HG03280 (cell line): ENCODE data around the gene ARHGAP31.

ENCODE experiments used
- ATAC-seq: cut with Tn5 transposase; IDR thresholded peaks from one replicate; pipeline ENCODE4 v1.9.1; 2021; ENCODE audit warnings: mild to moderate bottlenecking, moderate library complexity; ENCODE audit not compliant: unreplicated experiment

The ARHGAP31 gene

GRCh38 chr3:119378259-119378803, 84.1 kb downstream of the ARHGAP31 start:
- no peak for ATAC-seq

DNA sequence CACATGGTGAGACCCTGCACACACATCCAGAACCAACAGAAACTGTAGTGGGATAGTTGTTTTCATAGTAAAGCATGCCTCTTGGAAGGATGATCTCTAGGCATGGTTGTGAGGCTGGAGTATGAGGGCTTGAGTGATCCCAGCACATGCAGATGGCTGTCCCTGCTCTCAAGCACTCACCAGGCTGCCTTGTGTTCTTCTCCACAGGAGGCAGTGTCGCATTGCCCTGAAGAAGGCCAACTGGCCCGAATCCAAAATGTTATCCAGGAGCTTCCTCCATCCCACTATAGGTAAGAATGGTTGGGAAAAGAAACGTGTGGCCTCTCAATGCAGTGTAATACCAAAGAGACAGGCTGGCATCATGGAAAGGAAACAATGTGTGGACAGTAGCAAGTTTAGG, 86.5 kb downstream of the ARHGAP31 start:
- ATAC-seq, result no peak

DNA sequence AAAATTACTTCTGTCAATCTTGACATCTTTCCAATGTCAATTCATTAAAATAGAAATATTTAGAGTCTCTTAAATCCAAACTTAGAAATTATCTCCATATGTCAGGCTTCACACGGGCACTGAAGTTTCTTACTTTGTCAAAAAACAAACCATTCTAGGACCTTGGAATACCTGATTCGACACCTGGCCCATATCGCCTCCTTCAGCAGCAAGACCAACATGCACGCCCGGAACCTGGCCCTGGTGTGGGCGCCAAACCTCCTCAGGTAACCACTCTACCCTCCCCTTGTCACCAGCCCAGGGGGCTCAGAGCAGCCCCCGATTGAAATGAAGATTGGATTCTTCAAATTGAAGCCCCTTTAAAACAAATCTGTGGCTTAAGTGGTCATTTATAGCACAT, 88.0 kb downstream of the ARHGAP31 start:
- no peak for ATAC-seq

- no peak for ATAC-seq
Observed at GRCh38 chr3:119388577-119388976, 94.4 kb downstream of the ARHGAP31 start.

GRCh38 chr3:119395923-119396358, 101.8 kb downstream of the ARHGAP31 start:
- ATAC-seq, result peak; percentile 78

- ATAC-seq, result no peak
Observed at GRCh38 chr3:119396870-119397269, 102.7 kb downstream of the ARHGAP31 start.

DNA sequence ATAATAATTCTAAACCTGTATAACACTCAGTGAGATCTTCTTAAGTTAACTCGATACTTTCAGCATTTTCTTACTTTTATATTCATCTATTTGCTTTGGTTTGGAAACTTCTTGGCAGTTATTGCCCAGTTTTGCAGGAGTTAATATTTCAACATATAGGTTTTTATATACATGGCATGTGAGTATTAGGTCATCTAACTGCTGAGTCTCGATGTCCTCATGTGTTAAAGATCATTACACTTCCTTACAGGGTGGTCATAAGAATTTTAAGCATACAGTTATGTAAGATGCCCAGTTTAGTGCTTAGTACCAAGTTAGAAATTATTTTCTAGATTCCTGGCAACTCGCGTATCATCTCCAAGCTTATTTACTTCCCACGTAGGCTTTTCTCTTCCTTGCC, 106.3 kb downstream of the ARHGAP31 start:
- ATAC-seq, result no peak

GRCh38 chr3:119401069-119401468, 106.9 kb downstream of the ARHGAP31 start:
- peak; percentile 46 for ATAC-seq

- ATAC-seq, result peak; percentile 70
Observed at GRCh38 chr3:119401503-119402440, 107.6 kb downstream of the ARHGAP31 start.

- ATAC-seq, result no peak
Observed at GRCh38 chr3:119402791-119403190, 108.6 kb downstream of the ARHGAP31 start.

DNA sequence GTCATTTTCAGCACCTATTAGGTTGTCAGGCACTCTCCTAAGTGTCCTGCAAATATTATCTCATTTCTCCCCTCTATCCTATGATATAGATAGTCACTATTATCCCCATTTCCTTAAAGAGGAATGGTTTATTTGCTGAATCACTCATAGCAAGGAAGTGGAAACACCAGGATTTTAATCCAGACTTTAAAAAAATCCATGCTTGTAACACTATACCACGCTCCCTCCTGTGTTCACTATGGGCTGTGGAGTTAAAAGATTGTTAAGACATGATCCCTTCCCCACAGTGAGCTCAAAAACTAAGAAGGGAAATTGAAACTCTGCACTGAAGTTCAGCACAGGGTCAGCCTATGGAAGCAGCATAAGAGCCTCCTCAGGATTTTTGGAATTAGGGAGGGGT, 109.0 kb downstream of the ARHGAP31 start:
- ATAC-seq, result no peak

GRCh38 chr3:119405315-119405714, 111.1 kb downstream of the ARHGAP31 start:
- ATAC-seq, result no peak

DNA sequence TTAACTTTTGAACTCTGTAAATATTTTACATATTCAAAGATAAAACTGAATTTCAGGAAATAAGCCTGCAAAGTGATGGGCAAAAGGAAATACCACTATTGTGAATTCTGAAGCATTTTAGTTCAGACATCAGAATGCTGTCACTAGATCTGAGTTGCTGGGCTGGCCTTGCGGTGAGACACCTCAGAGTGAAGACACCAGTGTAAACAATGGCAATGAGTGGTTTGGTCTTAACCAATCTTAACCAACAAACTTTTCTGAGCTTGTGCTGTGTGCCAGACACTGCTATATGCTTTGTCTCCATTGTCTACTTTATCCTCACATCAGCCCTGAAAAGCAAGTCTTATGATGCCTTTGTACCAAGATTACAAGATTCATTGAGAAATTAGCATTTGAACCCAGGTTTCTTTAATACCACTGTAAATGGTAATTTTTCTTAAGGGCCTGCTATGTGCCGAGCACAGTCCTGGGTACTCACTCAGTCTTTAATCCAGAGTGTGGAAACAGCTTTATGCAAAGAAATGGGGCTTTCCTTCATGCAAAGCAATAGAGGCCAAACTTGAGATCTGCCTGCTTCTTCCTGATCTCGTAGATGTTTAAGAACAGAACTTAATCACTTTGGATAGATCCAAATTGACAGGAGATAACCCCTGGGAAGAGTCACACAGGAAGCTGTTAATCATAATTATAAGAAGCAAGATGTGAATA, 114.2 kb downstream of the ARHGAP31 start:
- peak; percentile 65 for ATAC-seq

GRCh38 chr3:119409844-119410243, 115.7 kb downstream of the ARHGAP31 start:
- ATAC-seq, result no peak

DNA sequence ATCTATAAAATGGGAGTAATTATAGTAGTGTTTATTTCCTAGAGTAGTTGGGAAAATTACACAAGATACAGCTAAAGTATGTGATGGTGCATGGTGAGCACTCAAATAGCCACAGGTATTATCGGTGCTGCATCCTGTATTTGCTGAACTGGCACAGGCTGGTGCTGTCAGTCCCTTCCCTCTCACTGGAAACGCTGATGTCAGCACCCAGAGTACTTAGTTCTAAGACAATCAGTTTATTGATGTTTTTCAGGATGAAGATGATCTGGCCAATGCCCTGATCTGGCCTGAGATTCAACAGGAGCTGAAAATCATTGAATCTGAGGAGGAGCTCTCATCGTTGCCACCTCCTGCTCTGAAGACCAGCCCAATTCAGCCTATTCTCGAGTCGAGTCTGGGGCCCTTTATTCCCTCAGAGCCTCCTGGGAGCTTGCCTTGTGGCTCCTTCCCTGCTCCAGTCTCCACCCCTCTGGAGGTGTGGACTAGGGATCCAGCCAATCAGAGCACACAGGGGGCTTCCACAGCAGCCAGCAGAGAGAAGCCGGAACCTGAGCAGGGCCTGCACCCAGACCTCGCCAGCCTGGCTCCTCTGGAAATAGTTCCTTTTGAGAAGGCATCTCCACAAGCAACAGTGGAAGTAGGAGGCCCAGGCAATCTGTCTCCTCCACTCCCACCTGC, 119.6 kb downstream of the ARHGAP31 start:
- ATAC-seq, result no peak

DNA sequence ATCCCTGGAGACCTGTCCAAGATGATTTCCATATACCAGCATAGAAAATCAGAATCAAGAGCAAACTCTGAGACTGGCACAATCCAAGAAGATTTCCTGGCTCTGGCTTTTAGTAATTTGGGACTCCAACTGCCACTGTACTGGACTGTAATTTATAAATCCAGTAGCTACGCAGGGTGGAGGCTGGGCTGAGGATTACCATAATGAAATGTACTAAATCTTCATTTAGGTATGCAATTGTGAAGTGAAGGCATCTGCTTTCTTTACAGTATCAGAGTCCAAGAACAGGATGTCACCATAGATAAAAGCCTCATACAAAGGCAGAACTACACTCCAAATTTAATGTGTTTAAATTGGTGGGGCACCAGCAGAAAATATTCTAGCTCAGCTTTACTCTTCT, 122.7 kb downstream of the ARHGAP31 start:
- no peak for ATAC-seq

DNA sequence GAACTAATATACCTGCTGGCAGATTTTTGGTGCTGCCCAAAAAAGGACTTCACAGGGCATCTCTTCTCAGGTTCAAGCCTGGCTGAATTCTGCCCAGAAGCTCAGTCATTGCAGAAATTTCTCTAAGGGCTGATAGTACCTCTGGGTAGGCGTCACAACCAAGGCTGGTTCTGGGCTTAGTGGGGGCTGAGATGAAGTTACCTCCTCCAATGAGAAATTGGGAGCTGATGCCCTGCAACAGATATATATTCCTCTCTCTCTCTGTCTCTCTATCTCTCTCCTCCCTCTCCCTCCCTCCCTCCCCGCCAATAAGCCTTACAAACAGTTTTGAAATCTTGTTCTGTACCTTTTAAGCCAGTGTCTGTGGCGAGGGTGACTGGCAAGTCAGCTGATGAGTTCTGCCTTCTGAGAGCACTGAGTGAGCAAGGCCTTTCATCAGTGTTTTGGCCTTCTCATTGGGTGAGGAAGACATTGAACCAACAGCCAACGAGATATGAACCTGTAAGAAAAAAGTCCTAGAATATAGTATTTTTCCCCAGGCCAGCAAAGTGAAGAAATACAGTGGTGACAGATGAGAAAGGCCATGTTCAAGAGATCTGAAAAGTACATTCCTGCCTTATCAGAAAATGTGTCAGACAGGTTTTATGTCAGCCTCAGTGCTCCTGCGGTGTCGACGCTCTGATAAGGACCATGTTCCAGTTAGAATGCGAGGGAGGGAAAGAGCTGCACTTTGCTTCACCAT, 123.8 kb downstream of the ARHGAP31 start:
- no peak for ATAC-seq

GRCh38 chr3:119418641-119419040, 124.5 kb downstream of the ARHGAP31 start:
- no peak for ATAC-seq

- no peak for ATAC-seq
Observed at GRCh38 chr3:119420196-119420595, 126.0 kb downstream of the ARHGAP31 start.

- no peak for ATAC-seq
Observed at GRCh38 chr3:119427669-119428068, 133.5 kb downstream of the ARHGAP31 start.
